GM12891 (cell line): ENCODE results near the gene LRRC1. TPM values are rescaled to one million over a fixed set of nuclear protein-coding genes. Genes with fewer than 3 reads are reported as not detected.

ENCODE experiments used
- DNase-seq: peaks from one replicate; pipeline ENCODE4 v3.0.0; 2011; ENCODE audit warnings: low spot score; ENCODE audit not compliant: insufficient read length
- FAIRE-seq: peaks from 2 replicates; lab custom pipeline; 2011; peaks lifted over from hg19 to GRCh38; lab: Jason Lieb, UNC
- PAX5 ChIP-seq: IDR thresholded peaks from 2 replicates; pipeline ENCODE4 v1.6.1; 2011; ENCODE audit warnings: low read length, moderate library complexity, mild to moderate bottlenecking; ENCODE audit not compliant: insufficient read depth, severe bottlenecking
- POLR2A ChIP-seq: IDR thresholded peaks from 2 replicates; pipeline ENCODE4 v1.6.1; 2011; ENCODE audit warnings: low read depth, low read length, control low read depth
- POLR2AphosphoS5 ChIP-seq: IDR thresholded peaks from 2 replicates; pipeline ENCODE4 v1.6.1; 2011; ENCODE audit warnings: low read depth, low read length, control low read depth
- POU2F2 ChIP-seq: IDR thresholded peaks from 2 replicates; pipeline ENCODE4 v1.6.1; 2011; ENCODE audit warnings: low read depth, mild to moderate bottlenecking, control low read depth, low read length, moderate library complexity
- SPI1 ChIP-seq: IDR thresholded peaks from 2 replicates; pipeline ENCODE4 v1.6.1; 2011; ENCODE audit warnings: low read depth, low read length, control low read depth
- TAF1 ChIP-seq: IDR thresholded peaks from 2 replicates; pipeline ENCODE4 v1.6.1; 2011; ENCODE audit warnings: low read depth, low read length, control low read depth
- polyA plus RNA-seq: library from polyadenylated mRNA; unstranded; fragments of >200 nt; gene quantifications from one replicate; pipeline ENCODE4 v1.2.1, GENCODE V29; 2012; ENCODE audit warnings: low read depth, missing spikeins, inconsistent platforms; ENCODE audit not compliant: missing spikeins

LRRC1 gene
- 0.22 TPM for polyA plus RNA-seq

- FAIRE-seq (peak; percentile 76), DNase-seq (peak; percentile 77)
- no peak for TF ChIP-seq POLR2A
- TF ChIP-seq TAF1, result 0 out of 2 replicates have a peak, but pooled peaks have one; percentile 24
These were observed at the start of gene LRRC1 for GRCh38 chr6:53794720-53795339. LRRC1 (plus strand) TSS chr6:53795005; CDS start chr6:53795257, 252 bp downstream.

DNA sequence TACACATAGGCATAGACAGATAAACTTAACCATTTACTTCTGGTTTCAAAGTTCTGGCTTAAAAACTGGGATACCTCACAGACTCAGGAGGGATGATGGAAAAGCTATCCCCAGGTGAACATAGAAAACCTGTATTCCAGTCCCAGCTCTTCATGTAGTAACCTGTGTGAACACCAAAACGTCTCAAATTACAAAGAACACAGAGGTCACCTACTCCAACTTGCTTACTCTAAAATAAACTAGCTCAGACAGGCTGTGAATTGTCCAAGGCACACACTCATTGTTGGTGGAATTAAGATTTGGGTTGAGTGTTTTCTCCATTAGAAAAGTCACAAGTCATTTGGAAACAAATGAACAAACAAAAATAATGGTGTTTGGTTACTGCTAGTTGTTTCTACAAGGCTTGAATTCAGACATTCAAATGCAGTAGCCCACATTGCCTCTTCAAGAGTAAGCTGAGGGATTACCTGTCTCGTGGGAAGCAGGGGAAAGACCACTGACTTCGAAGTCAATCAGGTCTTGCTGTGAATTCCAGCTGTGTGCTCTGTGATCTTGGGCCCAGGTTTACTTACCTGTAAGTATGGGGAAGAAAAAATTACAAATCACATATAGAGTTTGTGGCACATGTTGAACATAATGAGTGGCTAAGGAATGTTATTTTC lies 48.2 kb upstream of the LRRC1 start:
- no peak for FAIRE-seq
- TF ChIP-seq TAF1, result no peak
- TF ChIP-seq PAX5, result no peak
- no peak for TF ChIP-seq POLR2AphosphoS5
- no peak for TF ChIP-seq POLR2A
- TF ChIP-seq SPI1, result no peak
- TF ChIP-seq POU2F2, result no peak
- DNase-seq, result no peak

DNA sequence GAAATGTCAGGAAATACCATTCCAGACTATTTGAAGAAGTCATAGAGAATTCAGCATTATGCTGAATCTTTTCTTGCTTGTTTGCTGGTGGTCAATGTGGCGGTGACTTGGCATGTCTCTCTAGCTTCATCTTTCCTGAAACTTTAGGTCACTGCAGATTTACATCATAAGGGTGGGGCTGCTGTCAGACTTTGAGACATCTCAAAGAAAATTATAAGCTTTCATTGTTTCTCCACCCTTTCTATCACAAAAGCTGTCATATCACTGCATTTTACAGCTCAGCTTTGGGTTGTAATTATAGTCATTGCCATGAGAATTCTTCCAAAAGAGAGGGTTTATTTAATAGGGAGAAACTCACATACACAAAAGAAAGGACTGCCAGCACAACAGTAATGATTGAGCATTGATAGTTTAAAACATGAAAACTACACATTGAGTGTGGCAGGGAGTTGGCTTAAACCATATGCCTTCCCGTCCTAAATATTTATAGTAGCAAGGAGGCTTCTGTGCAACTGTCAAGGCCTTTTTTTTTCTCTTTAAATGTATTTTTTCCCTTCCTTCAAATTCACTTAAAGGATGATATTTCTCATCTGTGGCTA lies 44.7 kb upstream of the LRRC1 start:
- no peak for FAIRE-seq
- TF ChIP-seq POU2F2, result no peak
- no peak for TF ChIP-seq POLR2A
- TF ChIP-seq TAF1, result no peak
- no peak for TF ChIP-seq POLR2AphosphoS5
- no peak for TF ChIP-seq SPI1
- no peak for TF ChIP-seq PAX5
- no peak for DNase-seq

DNA sequence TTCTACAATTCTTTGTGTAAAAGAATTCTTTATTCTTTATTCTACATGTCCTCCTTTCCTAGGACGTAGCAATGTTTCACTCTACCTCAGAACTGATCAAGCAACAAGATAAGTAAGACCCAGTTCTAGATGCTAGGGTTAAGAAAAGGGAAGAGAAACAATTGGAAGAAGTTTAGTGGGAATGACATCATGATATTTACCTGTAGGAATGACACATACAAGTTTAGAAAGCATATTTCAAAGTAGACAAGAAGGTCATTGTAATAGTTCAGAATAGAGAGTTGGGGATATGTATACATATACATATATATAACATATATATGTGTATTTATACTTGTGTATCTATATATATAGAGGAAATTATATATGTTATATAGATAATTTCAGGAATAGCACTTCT lies 43.4 kb upstream of the LRRC1 start:
- no peak for TF ChIP-seq POU2F2
- no peak for TF ChIP-seq POLR2AphosphoS5
- no peak for TF ChIP-seq SPI1
- TF ChIP-seq TAF1, result no peak
- no peak for TF ChIP-seq PAX5
- no peak for TF ChIP-seq POLR2A
- FAIRE-seq, result no peak

DNA sequence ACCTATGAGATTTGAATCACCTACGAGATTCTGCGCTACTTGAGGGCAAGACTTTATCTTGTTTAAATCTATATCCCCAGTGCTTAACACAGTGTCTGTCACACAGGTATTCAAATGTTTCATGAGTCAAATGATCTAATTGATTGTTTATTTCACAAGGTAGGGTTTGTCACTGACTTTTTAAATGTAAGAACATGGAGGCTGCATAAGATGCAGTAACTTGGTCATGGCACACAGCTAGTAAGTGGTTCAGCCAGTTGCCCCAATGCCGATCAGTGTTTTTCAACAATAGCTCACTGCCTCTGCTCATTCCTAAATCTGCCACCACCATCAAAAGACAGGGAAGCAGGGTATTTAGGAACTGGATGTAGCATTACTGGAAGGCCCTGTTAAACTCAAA lies 42.4 kb upstream of the LRRC1 start:
- FAIRE-seq, result no peak
- TF ChIP-seq POLR2AphosphoS5 (no peak), TAF1 (no peak), POLR2A (no peak), SPI1 (no peak), PAX5 (no peak), POU2F2 (no peak)
- DNase-seq, result no peak

More for the DNA sequence above, 43.4 kb upstream of the LRRC1 start:
- DNase-seq, result no peak

DNA sequence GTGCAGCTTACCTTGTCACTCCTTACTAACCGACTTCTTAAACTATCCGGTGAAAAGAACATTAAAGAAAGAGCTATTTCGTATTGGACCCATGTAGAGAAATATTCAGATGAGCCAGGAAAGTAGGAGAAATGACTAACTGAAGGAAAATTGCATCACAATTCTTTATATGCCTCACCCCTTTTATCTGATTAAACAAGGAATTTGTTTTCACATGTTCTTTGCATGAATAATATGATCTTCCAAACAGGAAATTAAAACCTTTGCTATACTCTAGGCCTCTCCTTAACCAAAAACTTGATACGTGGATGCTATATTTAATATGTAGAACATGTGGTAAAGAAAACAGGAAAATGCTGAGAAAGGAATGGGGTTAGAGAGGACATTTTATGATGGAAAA lies 41.9 kb upstream of the LRRC1 start:
- TF ChIP-seq TAF1, result no peak
- no peak for TF ChIP-seq POLR2AphosphoS5
- TF ChIP-seq SPI1, result no peak
- TF ChIP-seq POLR2A, result no peak
- no peak for TF ChIP-seq POU2F2
- DNase-seq, result no peak
- no peak for FAIRE-seq

DNA sequence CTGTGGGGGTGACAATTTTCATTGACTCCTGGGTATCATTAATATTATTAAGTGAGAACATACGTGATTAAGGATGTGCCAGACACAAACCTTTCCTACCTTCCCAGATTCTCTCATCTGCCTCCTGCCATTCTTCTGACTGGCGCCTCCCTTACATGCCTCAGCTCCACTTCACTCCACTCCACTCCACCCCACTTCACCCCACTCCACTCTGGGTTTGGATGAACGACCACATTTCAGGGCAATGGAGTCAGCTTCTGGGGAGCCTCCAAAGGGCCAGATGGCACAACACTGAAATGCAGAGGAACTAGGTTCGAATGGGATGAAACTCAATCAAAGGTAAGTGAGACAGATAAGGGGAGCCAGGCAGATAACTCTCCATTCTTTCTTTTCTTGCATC lies 40.5 kb upstream of the LRRC1 start:
- no peak for FAIRE-seq
- no peak for DNase-seq
- TF ChIP-seq TAF1, result no peak
- TF ChIP-seq POLR2AphosphoS5, result no peak
- TF ChIP-seq POLR2A, result no peak
- no peak for TF ChIP-seq PAX5
- TF ChIP-seq POU2F2, result no peak
- TF ChIP-seq SPI1, result no peak

GRCh38 chr6:53756396-53756795 lies 38.4 kb upstream of the LRRC1 start:
- no peak for DNase-seq
- no peak for TF ChIP-seq POU2F2
- TF ChIP-seq PAX5, result no peak
- no peak for TF ChIP-seq TAF1
- no peak for TF ChIP-seq SPI1
- no peak for TF ChIP-seq POLR2A
- TF ChIP-seq POLR2AphosphoS5, result no peak
- FAIRE-seq, result no peak

- FAIRE-seq (no peak), DNase-seq (no peak)
- TF ChIP-seq POLR2A (no peak), PAX5 (no peak), POU2F2 (no peak), POLR2AphosphoS5 (no peak), TAF1 (no peak), SPI1 (no peak)
These were observed 36.3 kb upstream of the LRRC1 start for GRCh38 chr6:53758496-53758895.
